ENCODE data around the gene ERBB2. TPM values are rescaled to one million over a fixed set of nuclear protein-coding genes. Genes with fewer than 3 reads are reported as not detected.

ERBB2 gene
- total RNA-seq, 3 donors from 2014 or later = 13.1 to 118 (median 59.0) TPM

DNA sequence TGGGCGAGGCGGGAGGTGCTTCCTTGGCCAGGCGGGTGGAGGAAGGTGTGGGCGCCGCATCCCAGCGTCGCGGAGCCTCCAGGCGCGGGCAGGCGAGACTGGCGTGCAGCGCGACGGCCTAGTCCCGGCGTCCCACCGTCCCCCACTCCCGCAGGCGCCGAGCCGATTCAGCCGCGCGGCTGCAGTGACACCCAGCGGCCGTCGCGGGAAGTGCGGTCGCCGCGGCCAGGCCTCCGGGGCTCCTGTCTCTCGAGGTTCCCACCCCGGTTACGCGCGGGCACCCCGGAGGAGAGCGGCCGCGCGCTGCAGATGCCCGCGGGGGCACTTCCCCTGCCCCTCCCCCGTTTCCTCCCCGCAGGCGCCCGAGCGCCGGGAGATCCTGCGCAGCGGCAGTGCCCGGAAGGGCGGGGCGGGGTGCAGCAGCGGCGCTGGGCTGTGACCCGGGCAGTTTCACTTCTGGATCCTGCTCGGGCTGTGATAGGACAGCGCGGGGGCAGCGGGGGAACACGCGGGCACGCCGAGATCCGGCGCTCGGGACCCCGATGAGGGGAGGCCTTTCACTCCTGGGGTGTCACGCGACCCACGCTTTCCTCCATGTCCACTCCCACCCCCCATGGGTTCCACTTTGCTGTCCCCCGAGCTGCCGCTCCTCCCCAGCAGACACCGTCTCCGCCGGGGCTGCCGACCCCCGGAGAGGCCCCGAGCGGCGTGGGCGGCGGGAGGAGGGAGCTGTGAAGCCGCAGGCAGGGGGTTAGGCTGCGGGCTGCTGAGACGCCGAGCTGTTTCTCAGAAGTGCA, 54.5 kb downstream of the ERBB2 start:
- peak overlapping the region; percentile 66 to 96 (median 70) for H3K4me3 ChIP-seq
- H3K9me3 ChIP-seq = no peaks in the 10 kb centered on the region
- peaks cover 0 to 9% of the 10 kb centered on the region in 2 donors for H3K4me1 ChIP-seq
- no peaks in the 10 kb centered on the region for H3K27me3 ChIP-seq
- TF ChIP-seq, protein P1, sequence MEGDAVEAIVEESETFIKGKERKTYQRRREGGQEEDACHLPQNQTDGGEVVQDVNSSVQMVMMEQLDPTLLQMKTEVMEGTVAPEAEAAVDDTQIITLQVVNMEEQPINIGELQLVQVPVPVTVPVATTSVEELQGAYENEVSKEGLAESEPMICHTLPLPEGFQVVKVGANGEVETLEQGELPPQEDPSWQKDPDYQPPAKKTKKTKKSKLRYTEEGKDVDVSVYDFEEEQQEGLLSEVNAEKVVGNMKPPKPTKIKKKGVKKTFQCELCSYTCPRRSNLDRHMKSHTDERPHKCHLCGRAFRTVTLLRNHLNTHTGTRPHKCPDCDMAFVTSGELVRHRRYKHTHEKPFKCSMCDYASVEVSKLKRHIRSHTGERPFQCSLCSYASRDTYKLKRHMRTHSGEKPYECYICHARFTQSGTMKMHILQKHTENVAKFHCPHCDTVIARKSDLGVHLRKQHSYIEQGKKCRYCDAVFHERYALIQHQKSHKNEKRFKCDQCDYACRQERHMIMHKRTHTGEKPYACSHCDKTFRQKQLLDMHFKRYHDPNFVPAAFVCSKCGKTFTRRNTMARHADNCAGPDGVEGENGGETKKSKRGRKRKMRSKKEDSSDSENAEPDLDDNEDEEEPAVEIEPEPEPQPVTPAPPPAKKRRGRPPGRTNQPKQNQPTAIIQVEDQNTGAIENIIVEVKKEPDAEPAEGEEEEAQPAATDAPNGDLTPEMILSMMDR (IDR thresholded peaks at IDR 0.05) = peak; percentile 96 to 100 (median 97)
- TF ChIP-seq POLR2A (IDR thresholded peaks at IDR 0.05) = peak; percentile 45
- peak; percentile 26 to 65 (median 62) for TF ChIP-seq POLR2AphosphoS5 (IDR thresholded peaks at IDR 0.05)
- H3K27ac ChIP-seq = peak overlapping the region; percentile 87 to 97
- intact Hi-C loops (cut with DNase I; ENCODE audit: low total_unique reads) = loop anchor here (10.0 kb wide), 1 partner anchor 130 kb away; the partner anchor contains the start of gene PPP1R1B
- DNase-seq (ENCODE audit: low spot score in 2 of 2) = peak; percentile 80 to 81
- no peaks in the 10 kb centered on the region for H3K36me3 ChIP-seq

DNA sequence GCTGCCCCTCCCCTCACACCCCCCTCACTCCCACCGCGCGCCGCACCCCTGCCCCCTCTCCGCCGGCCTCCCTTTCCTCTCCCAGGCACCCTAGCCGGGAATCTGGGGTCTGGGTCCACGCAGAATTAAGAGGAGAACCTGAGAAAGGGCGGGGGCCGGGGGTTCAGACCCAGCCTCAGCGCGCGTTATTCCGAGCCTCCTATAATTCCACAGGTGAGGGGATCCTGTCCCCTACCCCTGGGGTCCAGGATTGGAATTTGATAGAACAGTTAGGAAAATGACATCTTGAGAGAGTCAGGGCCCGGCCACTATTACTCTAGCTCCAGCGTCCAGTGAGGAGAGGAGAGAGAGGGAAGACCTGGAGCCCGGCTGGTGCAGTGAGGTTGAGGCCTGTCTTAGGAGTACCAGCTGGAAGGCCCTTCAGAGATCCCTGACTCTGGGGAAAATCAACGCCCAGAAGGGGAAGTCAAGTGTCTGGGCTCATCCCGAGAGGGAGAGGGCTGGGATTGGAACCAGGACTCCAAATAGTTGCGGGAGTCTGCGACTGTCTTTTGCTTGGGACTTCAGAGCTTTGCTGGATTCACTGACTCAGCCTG, 55.2 kb downstream of the ERBB2 start:
- Histone ChIP-seq H3K36me3 (no peaks in the 10 kb centered on the region), H3K9me3 (no peaks in the 10 kb centered on the region), H3K27me3 (no peaks in the 10 kb centered on the region), H3K27ac (peak overlapping the region; percentile 87 to 97), H3K4me3 (peak overlapping the region; percentile 66 to 96 (median 70)), H3K4me1 (peaks cover 0 to 9% of the 10 kb centered on the region in 2 donors)
- TF ChIP-seq, protein P1 (IDR thresholded peaks at IDR 0.05) = no peak
- no peak for TF ChIP-seq POLR2A (IDR thresholded peaks at IDR 0.05)
- no peak for TF ChIP-seq POLR2AphosphoS5 (IDR thresholded peaks at IDR 0.05)
- DNase-seq (ENCODE audit: low spot score in 2 of 2) = no peak
- intact Hi-C loops (cut with DNase I; ENCODE audit: low total_unique reads) = loop anchor here (10.0 kb wide), 1 partner anchor 130 kb away; the partner anchor contains the start of gene PPP1R1B

DNA sequence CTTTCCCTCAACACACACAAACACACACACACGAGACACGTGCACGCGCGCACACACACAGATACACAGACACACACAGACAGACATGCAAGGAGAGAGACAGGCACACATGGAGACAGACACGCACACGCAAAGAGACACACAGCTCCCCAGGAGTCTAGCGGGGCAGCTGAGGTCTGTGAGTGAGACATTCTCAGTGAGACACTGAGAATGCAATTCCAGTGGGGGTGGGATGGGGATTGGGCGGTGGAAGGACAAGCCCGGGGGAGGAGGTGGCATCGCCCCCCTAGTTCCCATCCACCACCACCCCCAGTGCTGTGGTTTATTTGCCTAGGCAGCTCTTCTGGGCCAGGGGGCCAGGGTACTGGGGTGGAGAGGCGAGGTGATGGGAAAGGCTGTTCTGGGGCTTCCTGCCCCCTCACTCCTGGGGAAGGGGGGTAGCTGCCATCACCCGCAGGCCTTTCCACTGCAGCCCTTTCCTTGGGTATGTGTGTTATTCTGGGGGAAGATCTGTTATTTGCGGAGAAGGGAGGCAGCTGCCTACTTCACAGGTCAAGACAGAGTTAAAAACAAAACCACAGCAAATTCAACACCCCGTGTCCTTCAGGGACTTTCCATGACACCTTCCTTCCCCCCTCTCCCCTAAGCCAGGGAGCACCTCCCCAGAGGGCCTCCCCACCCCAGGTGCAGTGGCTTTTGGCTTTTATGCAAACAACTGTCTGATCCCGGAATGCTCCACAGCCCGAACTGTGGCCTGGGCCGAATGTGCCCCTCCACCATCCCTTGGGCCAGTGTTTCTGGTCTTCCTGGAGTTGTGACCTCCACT, 55.9 kb downstream of the ERBB2 start:
- Histone ChIP-seq H3K4me1 (peaks cover 0 to 9% of the 10 kb centered on the region in 2 donors), H3K27me3 (no peaks in the 10 kb centered on the region), H3K36me3 (no peaks in the 10 kb centered on the region), H3K4me3 (no peak overlapping the region), H3K27ac (peak overlapping the region; percentile 87 to 97), H3K9me3 (no peaks in the 10 kb centered on the region)
- no peak for DNase-seq (ENCODE audit: low spot score in 2 of 2)
- intact Hi-C loops (cut with DNase I; ENCODE audit: low total_unique reads) = loop anchor here (10.0 kb wide), 1 partner anchor 131 kb away; the partner anchor contains the start of gene PPP1R1B
- TF ChIP-seq, protein P1 (IDR thresholded peaks at IDR 0.05) = no peak
- TF ChIP-seq POLR2A (IDR thresholded peaks at IDR 0.05) = no peak
- no peak for TF ChIP-seq POLR2AphosphoS5 (IDR thresholded peaks at IDR 0.05)

DNA sequence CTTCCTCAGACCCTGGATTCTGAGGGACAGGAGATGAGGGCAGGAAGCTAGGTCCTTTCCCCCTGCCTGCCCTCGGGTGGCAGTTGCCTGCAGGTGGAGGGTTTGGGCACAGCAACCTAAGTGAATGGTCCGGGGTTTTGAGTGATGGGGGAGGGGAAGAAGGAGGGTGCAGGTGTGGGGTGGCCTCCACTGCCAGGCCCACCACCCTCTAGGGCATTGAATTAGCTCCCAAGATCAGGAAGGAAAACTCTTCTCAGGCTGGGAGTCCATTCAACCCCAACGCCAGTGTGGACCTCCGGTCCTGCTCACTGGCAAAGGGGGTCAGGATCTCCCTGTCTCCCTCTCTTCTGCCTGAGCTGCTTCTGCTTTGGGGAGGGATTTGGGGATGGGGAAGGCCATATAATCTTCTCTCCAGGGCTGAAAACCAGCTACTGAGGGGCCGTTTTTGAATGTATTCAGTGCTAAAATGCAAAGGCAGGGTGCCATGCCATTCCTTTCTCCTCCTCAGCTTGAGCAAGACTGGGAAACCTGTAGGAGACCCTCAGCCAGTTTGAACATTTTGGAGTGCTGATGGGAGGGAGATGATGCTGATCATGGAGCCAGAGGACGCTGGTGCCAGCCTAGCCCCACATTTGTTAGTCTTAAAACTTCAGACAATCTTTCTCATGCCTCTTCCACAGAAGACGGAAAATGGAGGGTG, 56.7 kb downstream of the ERBB2 start:
- H3K27ac ChIP-seq = no peak overlapping the region
- peaks cover 0 to 9% of the 10 kb centered on the region in 2 donors for H3K4me1 ChIP-seq
- H3K4me3 ChIP-seq = no peak overlapping the region
- TF ChIP-seq POLR2A (IDR thresholded peaks at IDR 0.05) (no peak), POLR2AphosphoS5 (IDR thresholded peaks at IDR 0.05) (no peak)
- TF ChIP-seq, protein P1 (IDR thresholded peaks at IDR 0.05) = no peak
- no peaks in the 10 kb centered on the region for H3K9me3 ChIP-seq
- H3K27me3 ChIP-seq = no peaks in the 10 kb centered on the region
- no peaks in the 10 kb centered on the region for H3K36me3 ChIP-seq
- intact Hi-C loops (cut with DNase I; ENCODE audit: low total_unique reads) = loop anchor here (10.0 kb wide), 1 partner anchor 132 kb away; the partner anchor contains the start of gene PPP1R1B
- DNase-seq (ENCODE audit: low spot score in 2 of 2) = no peak
